Measurements from ENCODE around the gene XYLT1.

DNA sequence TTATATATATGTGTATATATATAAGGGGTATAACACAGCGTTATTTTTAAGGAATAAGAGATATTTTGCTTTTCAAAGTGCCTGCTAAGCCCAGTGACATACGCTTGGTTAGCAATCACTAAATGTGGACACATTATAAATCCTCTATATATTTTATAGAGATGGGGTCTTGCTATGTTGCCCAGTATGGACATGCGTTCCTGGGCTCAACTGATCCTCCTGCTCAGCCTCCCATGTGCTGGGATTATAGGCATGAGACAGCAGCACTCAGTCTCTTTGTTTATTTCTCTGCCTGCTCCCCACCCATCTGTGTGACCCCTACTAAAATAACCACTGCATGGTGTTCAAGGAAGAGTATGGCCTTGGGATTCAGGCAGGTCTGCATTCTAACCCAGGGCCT, 63.4 kb downstream of the XYLT1 start:
- TF ChIP-seq, protein P1, sequence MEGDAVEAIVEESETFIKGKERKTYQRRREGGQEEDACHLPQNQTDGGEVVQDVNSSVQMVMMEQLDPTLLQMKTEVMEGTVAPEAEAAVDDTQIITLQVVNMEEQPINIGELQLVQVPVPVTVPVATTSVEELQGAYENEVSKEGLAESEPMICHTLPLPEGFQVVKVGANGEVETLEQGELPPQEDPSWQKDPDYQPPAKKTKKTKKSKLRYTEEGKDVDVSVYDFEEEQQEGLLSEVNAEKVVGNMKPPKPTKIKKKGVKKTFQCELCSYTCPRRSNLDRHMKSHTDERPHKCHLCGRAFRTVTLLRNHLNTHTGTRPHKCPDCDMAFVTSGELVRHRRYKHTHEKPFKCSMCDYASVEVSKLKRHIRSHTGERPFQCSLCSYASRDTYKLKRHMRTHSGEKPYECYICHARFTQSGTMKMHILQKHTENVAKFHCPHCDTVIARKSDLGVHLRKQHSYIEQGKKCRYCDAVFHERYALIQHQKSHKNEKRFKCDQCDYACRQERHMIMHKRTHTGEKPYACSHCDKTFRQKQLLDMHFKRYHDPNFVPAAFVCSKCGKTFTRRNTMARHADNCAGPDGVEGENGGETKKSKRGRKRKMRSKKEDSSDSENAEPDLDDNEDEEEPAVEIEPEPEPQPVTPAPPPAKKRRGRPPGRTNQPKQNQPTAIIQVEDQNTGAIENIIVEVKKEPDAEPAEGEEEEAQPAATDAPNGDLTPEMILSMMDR (conservative IDR thresholded peaks at IDR 0.05; ENCODE audit: low read length) = no peak
- no peak for TF ChIP-seq EZH2phosphoT487 (IDR thresholded peaks at IDR 0.05; ENCODE audit: borderline replicate concordance)

Data from Loucy (cell line).